ENCODE measurements around the gene CACNB4.
"Not testable (repeated sequence)": the region's sequence is repeated elsewhere in the genome, so short reads cannot be mapped to it uniquely, and the experiment has no call there.

The CACNB4 gene

GRCh38 chr2:152098496-152099366 is at the start of gene CACNB4:
Gene CACNB4 (minus strand): TSS chr2:152099044.
- DNase-seq, result no peak

DNA sequence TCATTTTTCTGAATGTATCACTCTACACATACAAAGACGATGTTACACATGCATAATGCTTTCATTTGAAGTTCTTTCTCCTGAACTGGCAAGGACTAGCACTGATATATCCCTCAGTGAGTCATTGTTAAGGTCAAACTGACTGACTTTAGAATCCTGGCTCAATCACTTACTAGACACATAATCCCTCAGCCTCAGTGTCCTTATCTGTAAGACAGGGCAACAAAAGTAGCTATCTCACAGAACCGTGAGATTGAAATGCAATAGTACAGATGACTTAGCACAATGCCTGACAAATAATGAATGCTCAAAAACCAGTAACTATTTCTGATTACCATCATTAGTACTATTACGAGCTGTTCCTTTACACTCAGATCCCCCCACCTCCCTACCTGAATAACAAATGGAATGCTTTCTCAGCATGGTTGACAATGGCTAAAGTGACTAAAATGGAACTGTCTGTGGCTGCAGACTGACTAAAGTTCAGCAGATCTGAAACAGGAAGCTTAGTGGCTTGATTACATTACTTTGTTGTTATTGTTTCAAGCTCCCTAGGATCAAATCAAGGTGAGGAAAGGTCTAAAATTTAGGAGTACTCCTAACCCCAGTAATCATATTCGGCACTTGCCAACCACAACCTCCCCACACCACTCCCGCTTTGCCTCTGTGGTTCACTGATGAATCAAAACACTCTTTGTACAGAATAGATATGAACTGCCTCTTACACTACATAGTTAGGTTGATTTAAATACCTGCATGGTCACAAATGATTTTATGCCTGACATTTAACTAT is 35.8 kb upstream of the CACNB4 start:
- no peak for DNase-seq

GRCh38 chr2:152132306-152132705 is 33.5 kb upstream of the CACNB4 start:
- no peak for DNase-seq

DNA sequence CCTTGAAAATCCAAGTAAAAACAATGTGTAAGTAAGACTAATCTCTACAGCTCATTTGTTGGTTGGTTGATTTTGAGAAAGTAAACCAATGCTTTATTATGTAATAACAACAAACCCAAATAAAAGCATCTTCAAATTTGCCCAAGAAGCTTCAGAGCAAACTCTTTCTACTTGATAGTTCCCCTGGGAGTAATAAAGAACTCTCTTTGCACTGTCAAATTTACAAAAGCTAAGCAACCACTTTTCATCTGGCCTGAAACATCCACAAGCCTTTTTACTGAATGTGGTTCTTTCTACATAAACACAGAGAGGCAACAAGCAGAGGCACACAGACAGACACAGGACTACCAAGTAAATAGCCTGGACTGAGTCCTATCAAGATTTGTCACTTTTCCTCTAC is 28.8 kb upstream of the CACNB4 start:
- DNase-seq, result no peak

DNA sequence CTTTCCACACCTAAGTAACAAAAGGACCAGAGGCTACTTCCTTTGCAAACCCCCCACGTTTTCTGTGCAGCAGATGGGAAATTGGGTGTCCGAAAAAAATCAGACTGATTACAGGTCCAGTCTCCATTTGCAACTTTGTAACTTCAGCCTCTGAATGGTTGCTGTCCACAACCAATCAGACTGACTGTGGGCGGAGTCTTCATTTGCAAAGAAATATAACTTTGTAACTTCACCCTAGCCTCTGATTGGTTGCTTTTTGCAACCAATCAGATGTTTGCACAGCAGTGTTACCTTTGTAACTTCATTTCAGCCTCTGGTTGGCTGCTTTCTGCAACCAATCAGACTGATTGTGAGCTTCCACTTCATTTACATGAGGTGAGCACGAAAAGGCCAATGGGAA is 27.8 kb upstream of the CACNB4 start:
- no peak for DNase-seq

DNA sequence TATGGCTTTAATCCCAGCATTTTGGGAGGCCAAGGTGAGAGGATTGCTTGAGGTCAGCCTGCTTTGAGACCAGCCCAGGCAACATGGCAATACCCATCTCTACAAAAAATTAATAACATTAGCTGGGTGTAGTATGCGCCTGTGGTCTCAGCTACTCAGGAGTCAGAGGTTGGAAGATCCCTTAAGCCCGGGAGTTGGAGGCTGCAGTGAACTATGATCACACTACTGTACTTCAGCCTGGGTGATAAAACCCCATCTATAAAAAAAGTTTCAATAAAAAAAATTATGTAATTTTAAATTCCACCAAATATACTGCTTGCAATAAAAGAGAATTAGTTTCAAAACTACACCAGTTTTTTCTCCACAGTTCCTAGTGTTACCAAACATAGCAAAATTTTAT is 23.3 kb upstream of the CACNB4 start:
- no peak for DNase-seq

- no peak for DNase-seq
Observed at GRCh38 chr2:152120430-152120829, 21.6 kb upstream of the CACNB4 start.

DNA sequence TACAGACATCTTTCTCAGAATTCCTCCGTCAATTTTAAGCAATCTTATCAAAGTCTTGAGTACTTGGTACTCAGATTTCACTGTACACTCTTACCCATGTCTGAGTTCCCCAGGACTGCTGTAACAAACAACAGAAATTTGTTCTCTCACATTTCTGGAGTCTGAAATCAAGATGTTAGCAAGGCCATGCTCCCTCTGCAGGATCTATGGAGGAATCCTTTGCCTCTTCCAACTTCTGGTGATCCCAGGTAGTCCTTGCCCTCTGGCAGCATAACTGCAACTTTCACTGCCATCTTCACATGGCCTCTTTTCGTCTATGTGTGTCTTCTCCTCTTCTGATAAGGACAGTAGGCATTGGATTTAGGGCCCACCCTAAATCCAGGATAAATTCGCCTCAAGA is 17.1 kb upstream of the CACNB4 start:
- DNase-seq, result no peak

- no peak for DNase-seq
Observed at GRCh38 chr2:152114366-152114765, 15.5 kb upstream of the CACNB4 start.

GRCh38 chr2:152107140-152107539 is 8.3 kb upstream of the CACNB4 start:
- DNase-seq, result not testable (repeated sequence)

DNA sequence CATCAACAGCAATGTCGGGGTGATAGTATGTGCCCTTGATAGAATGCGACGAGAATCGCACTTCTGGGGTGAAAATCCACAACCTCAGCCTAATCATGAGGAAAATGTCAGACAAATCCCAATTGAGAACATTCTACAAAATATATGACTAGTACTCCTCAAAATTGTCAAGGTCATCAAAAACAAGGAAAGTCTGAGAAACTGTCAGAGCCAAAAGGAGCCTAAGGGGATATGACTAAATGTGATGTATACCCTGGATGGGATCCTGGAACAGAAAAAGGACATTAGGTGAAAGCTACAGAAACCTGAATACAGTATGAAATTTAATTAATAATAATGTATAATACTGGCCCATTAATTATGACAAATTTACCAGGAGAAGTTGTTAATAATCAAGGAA is 7.6 kb upstream of the CACNB4 start:
- no peak for DNase-seq

GRCh38 chr2:152103271-152103670 is 4.4 kb upstream of the CACNB4 start:
- no peak for DNase-seq

GRCh38 chr2:152100961-152101360 is 2.1 kb upstream of the CACNB4 start:
- DNase-seq, result no peak

- DNase-seq, result no peak
Observed at GRCh38 chr2:152099367-152100050, 665 bp upstream of the CACNB4 start.

DNA sequence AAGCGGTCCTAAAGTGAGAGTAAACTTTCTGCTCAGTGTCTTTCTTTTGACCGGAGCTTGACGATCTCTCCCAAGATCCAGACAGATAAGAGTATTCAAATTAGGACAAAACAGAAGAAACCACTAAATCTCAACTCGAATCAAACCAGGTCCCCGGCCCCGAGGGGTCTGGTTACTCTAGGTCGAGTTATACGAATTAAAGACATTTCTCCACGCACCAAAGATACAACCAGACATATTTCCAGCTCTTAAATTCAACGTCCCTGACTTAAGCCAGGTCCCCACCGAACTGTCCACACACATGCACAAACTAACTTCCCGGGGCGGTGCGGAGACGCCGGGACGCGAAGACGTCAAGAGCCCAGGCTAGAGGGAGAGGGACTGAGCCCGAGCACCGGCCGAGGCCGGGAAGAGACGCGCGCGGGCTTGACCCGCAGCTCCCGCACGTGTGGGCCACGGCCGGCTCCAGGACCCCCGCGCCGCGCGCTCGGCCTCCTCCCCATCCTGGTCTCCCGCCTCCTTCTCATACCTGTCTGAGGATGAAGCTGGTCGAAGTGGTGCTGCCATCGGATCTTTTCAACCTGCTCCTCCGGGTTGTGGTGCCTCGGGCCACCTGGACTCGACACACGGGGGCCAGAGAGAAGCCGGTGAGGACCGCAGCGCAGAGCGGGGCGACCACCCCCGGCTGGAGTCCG is 896 bp downstream of the CACNB4 start:
- no peak for DNase-seq

DNA sequence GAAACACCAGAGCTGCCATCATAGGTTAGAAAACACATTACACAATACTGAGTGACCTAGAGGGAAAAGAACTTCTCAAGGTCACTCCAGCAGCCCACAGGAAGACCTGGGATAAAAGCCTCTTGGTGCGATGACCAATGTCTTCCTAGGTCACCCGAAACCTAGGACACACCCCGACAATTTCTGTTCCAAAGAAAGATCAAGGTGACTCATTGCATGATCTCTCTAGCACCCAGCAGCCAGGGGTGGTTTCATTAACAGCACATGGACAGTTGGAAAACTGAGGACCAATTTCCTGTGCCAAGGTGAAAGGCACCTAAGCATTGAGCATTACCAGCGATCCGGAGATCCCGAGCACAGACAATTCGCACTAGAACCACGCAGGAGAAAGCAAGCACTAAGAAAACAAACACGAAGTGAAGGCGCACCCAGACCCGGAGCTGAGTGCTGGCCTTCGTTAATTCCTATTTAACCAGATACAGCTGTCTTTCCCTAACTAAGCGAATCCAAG is 1.5 kb downstream of the CACNB4 start:
- DNase-seq, result no peak

DNA sequence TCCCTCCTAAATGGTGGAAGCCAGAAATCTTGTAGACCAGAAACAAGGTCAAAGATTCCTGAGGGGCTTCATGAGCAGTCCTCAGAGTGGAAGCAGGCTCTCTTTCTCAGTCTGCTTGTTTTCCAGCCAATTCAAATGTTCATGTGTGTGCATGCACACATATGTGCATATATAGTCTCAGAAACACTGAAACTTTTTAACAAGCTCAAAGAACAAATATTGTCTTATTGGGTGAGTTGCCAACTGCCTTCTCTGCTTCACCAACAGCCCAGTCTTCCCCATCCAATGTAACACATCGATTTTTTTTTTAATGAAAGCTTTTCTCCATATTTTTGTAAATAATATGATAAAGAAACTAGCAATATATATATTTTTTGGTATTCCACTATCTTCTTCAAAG is 3.7 kb downstream of the CACNB4 start:
- no peak for DNase-seq

DNA sequence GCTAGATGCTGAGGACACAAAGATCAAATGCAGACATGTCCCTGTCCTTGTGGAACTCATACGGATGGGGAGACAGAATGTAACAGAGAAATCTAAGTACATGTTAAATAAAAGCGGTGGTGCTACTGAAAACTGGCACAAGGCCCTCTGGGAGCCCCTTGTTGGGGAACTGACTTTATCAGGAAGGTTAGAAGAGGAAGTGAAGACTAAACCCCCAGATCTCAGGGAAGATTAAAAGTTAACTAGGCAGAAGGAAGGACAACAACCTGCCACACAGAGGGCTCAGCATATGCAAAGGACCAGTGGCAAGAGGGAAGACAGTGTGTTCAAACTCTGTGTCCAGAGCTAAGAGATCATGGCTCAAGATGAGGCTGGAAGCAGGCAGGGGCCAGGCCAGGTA is 4.8 kb downstream of the CACNB4 start:
- no peak for DNase-seq

DNA sequence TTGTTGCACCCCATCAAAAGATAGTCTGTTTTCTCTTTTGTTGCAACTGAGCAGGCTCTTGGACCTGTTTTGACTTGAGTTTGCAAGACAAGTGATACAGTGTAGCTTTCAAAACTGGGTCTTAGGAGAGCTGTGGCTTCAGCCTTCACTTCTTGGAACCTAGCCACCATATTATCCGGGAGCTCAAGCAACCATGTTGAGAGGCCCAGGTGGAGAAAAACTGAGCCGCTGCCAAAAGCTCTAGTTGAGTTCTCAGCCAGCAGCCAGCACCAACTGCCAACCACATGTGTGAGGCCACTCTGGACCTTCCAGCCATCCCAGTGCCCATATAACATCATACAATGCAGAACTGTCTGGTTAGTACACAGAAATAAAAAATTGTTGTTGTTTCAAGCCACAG is 5.4 kb downstream of the CACNB4 start:
- no peak for DNase-seq

DNA sequence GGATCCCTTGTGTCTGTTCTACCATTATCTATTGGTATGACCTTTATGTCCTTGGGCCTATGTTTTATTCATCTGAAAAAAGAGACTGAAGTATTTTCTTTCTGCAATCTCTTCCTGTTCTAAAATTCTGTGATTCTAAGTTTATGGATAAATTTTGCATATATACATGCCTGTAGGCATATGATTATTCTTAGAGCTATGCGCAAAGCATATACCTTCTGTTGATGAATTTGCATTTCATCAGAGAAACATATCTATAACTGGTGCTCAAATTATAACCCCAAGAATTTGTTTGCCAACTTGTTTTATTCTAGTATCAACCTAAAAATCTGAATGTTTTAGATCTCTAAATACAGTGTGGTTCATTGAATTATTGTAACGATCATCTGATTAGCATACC is 6.7 kb downstream of the CACNB4 start:
- DNase-seq, result no peak

DNA sequence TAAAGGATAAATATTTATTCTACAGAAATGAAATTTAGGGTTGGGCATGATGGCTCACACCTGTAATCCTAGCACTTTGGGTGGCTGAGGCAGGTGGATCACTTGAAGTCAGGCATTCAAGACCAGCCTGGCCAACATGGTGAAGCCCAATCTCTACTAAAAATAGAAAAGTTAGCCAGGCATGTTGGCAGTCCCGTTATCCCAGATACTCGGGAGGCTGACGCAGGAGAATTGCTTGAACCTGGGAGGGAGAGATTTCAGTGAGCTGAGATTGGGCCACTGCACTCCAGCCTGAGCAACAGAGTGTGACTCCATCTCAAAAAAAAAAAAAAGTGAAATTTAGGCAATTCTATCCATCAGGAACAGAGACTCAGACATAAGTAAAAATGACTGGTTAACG is 8.1 kb downstream of the CACNB4 start:
- not testable (repeated sequence) for DNase-seq

DNA sequence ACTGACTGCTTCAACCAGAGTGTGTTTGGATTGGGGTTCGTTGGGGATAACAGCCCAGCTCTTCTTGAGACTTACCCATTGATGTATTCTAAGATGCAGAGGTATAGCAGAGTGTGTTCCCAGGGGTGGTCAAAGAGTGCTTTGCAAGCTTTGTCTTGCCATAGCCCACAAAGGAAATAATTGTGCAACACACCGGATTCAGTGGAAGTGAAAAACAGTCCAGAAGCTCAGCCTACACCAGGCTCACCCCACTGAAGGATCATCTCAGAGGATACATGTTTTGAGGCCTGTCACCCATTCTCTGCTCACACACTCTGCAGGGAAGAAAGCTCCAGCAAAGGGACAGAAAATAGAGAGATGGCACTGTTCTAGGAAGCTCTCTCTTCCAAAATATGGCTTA is 9.6 kb downstream of the CACNB4 start:
- no peak for DNase-seq

GRCh38 chr2:152088006-152088405 is 10.8 kb downstream of the CACNB4 start:
- no peak for DNase-seq
